Hematopoietic multipotent progenitor cell treated with erythropoietin and hydrocortisone succinate and interleukin-3 and kit ligand, for 6 days (in vitro differentiated cells): Measurements from ENCODE around the gene PEX3.
"Not testable (repeated sequence)": the region's sequence is repeated elsewhere in the genome, so short reads cannot be mapped to it uniquely, and the experiment has no call there.

Experiments
- DNase-seq: peaks from one replicate; pipeline ENCODE4 v3.0.0-alpha.2; 2015

The PEX3 gene

DNA sequence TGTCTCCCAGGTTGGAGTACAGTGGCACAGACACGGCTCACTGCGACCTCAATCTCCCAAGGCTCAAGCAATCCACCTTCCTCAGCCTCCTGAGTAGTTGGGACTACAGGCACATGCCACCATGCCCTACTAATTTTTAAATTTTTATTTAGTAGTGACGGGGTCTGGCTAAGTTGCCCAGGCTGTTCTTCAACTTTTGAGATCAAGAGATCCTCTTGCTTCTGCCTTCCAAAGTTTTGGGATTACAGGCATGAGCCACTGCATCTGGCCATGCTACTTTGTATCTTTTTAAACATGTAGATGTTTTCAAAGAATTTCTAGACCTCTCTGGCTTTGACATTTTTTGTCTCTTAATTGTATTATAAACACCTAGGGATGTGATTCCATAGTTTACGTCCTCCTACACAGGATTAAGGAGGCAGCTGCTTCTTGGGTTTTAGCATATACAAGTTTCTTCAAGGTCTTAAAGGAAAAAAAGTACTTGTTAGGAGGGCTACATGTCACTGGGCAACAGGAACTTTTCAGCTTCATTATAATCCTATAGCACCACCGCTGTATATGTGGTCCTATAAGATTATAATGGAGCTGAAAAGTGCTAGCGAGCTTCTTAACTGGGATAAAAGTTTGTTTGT, 1.4 kb upstream of the PEX3 start:
- DNase-seq = peak; percentile 55

DNA sequence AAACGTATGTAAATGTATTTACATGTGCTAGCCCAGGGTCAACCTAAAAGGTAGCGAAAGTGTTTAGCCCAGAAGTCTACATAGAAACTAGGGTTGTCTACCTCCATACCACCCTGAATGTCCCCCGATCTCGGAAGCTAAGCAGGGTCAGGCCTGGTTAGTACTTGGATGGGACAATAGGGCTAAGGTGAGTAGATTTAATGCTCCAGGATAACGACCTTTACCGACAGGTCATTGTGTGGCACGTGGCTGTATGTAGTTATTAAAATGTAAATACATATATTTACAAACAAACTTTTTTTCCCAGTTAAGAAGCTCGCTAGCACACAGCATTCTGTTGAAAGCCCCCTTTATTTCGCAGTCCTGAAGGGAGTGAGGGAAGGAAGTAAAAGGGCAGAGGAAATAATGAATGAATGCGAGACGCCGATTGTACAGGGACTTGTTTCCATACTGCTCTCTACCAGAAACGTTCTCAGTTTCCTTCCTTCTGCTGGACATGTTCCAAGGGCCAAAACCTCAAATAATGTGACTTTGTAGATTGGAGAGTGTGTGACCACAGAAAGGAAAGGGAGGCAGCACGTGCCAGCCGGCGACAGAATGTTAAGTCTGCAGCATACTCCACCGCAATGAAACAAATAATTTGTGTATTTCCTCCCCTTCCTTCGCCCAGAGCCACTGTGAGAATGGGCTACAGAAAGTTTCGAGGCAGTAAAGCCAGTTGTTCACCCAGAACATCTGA, 722 bp upstream of the PEX3 start:
- peak; percentile 92 for DNase-seq

DNA sequence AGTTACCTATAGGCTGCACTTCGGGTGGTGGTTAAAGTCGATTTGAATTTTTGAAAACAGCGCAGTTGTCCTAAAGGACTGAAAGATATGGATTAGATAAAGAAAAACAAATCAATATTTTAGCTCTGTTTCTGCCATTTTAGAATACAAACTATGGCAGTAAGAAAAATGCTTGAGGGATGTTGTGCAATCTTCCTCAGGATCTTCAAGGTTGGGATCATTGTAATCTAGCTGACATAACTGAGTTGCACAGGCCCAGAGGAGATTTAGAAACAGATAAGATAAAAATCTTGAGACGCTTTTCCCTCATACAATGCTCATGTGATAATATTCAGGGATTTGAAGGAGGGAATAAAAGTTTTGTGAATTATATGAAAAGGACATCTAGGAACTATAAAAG, 926 bp downstream of the PEX3 start:
- DNase-seq = peak; percentile 21

DNA sequence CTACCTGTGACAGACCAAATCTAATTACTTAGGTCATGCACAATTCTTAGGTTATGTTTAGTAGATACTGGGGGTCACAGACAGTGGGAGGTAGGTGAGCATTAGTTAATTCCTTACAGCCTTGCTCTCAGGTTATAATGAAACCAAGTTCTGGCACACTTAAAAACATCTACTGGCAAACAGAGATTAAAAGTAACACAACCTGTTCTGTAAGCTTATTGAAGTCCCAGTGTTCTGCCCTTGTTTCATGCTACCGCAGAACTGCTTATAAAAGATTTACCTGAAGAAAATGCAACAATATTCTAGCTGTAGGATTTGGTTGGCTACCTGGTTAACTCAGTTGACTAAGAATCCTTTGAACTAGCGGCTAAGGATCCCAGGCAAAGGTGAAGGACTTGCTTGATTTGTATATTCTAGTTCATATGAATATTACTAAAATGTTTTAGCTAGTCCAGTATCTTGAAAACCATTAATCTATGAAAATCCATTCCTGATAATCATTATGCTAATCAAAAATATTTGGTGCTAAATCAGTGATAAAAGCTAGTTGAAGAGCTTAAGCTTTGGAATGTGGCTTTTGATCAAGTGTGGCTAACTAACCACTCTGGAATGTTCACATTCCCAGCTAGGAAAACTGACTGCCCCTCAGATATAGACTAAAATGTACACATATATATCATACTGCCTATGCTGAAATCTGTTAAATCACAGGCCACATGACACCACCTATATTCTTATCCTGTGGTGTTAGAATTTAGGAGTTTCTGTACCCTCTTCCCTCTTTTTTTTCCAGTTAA, 7.2 kb downstream of the PEX3 start:
- DNase-seq = no peak

DNA sequence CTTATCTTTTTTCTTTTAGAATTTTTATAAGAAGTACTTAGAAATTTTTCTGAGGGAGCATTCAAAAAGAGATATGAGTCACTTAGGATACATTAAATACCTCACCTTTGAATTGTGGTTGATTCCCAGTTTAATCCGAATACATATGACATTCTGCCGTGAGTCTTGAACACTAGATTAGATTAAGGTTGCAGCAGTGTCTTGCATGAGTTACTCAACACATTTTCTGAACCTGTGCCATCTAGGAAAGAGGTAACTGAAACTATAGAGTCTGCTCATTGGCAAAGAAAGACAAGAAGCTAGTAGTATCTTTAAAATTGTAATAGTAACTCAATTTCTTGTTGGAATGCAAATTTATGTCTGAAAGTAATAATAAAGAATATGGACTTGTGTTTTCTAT, 14.9 kb downstream of the PEX3 start:
- DNase-seq = no peak

DNA sequence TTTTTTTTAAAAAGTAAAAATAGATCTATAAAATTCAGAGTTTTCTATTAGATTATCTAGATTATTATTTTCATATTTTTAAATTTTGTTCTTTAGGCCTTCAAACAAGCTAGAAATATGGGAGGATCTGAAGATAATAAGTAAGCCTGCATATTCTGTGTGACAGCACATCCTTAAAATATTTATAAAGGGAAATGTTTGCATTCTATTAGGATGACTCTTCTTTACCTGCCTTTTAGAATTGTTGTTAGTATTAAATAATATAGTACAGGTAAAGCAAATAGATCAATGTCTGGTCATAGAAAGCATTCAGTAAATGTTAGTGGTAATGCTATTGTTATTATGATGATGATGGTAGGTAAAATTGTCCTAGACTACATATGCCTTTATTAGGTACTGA, 17.4 kb downstream of the PEX3 start:
- DNase-seq = no peak

DNA sequence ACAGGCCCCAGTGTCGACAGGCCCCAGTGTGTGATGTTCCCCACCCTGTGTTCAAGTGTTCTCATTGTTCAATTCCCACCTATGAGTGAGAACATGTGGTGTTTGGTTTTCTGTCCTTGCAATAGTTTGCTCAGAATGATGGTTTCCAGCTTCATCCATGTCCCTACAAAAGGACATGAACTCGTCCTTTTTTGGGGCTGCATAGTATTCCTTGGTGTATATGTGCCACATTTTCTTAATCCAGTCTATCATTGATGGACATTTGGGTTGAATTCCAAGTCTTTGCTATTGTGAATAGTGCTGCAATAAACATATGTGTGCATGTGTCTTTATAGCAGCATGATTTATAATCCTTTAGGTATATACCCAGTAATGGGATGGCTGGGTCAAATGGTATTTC, 18.2 kb downstream of the PEX3 start:
- DNase-seq = not testable (repeated sequence)

DNA sequence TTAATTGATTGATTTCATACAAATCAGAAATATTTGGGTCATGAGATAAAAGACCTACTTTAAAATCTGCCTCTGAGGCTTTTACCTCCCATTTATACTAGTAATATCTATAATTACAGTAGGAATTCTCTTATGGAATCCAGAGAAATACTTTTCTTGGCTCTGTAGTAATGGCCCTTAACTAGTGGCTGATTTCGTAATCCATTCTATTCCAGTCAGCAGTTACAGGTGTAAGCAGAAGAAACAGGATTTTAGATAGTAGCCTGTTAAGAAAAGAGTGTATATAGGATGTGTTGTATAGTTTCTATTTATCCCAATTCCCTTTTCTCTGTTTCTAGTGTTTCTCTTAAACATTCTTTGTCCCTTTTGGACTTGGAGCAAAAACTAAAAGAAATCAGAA, 21.2 kb downstream of the PEX3 start:
- DNase-seq = no peak

DNA sequence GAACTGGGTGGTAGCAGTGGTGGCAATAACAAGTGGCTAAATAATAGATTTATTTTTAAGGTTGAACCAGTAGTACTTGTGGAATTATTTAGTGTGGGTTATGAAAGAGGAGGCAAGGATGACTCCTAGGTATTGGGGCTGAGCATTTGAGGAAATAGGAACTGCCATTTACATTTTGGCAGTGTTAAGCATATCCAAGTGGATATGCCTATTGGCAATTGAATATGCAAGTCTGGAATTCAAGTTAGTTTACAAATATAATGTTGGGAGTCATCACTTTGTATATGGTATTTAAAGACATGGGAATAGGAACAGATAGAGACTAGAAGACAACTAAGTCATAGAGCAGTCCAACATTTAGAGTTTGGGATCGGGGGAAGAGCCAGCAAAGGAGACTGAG, 25.9 kb downstream of the PEX3 start:
- no peak for DNase-seq

DNA sequence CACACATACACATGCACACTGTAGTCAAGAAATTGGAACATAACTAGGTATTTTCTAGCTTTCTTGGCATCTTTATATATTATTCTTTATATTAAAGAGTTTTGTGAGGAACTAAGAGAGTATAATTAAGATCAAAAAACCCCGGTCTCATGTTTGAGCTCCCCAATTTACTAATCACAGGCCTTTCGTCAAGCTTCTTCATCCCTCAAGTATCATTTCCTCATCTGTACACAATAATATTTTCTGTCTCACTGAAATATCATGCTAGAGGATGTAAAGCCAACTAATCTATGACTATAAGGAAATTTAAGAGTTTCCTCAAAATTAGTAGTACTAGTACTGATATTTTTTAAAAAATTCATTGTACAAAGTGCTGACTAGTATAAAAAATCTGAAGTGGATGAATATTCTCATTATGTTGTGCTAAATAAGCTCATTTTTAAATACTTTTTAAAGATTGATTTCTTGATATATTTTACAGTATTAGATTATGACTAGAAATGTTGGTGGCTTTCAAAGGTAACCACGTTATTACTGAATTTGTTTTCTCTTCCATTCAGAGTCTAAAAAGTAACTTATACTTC, 28.0 kb downstream of the PEX3 start:
- DNase-seq = no peak

DNA sequence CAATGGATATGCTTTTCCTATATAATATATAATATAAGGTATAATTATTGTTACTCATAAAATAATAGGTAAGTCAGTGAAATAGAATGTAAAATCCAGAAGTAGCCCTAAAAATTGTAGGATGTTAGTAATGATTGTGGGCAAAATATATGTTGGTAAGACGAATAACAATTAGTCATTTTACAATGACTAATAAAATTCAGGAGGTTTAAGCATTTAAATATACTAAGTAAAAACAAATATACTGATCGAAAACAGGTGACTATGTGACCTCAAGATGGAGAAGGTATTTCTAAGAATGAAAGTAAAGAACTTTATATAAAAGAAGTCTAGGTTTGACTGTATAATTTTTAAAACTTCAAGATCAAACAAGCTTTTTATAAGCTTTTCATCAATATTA, 32.0 kb downstream of the PEX3 start:
- DNase-seq = no peak

DNA sequence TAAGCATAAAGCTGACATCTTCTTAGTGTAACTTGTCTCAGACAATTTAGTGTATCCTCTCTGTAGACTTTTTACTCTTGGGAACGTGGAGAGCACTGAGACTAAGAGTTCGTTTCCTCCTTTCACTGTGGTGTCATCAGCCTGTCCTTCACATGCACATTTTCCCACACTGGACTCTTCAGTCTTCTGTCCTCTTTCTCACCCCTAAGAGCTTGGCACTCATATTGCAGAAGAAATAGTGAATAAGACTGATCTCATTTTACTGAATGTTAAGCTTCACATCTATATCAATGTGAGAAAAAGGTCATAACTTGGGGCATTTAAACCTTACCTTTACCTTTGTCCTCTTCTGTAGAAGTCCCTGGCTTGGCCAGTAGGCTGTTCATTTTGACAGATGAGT, 35.4 kb downstream of the PEX3 start:
- no peak for DNase-seq

DNA sequence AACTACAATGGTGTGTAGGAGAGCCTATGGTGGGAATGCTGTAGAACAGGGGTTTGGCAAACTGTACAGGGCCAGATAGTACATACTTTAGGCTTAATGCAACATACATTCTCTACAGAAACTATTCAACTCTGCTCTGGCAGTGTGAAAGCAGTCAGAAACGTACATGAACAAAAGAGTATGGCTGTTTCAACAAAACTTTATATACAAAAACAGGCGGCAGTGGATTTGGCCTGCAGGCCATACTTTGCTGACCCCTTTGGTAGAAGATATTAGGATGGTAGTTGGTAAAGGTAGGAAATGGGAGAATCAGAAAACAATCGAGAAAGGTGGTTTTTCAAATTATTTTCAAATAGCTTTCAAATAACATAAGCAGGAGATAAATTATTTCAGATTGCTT, 36.1 kb downstream of the PEX3 start:
- DNase-seq = no peak

DNA sequence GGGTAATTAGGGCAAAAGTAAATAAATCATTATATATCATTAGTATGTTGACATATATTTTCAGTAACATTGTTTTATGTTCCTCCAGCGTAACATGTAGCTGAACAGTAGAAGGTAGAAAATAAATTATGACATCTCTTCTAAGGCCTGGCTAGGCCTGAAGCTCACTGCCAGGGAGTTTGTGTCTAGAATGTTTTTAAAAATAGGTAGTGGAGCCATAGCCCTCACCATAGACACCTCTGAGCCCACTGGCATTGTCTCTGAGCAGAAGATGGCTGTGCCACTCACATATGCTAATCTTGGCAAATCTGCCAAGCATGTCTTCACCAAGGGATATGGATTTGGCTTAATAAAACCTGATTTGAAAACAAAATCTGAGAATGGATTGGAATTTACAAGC, 39.6 kb downstream of the PEX3 start:
- no peak for DNase-seq

DNA sequence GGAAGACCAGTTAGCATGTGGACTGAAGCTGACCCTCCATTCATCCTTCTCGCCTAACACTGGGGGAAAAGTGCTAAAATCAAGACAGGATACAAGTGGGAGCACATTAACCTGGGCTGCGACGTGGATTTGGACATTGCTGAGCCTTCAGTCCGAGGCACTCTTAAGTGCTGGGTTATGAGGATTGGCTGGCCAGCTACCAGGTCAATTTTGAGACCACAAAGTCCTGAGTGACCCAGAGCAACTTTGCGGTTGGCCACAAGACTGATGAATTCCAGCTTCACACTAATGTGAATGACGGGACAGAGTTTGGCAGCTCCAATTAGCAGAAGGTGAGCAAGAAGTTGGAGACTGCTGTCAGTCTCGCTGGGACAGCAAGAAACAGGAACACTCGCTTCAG, 40.2 kb downstream of the PEX3 start:
- no peak for DNase-seq

DNA sequence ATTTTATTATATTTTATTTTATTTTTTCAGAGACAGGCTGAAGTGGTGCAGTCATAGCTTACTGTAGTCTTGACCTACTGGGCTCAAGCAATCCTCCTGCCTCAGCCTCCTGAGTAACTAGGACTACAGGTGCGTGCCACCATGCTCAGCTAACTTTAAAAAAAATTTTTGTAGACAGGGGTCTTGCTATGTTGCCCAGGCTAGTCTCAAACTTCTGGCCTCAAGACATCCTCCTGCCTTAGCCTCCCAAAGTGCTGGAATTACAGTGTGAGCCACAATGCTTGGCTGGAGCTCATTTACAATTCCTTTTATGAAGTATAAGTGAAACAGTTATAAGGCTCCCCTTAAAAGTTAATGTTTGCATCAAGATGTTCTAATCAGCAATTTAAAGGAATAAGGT, 46.4 kb downstream of the PEX3 start:
- no peak for DNase-seq

DNA sequence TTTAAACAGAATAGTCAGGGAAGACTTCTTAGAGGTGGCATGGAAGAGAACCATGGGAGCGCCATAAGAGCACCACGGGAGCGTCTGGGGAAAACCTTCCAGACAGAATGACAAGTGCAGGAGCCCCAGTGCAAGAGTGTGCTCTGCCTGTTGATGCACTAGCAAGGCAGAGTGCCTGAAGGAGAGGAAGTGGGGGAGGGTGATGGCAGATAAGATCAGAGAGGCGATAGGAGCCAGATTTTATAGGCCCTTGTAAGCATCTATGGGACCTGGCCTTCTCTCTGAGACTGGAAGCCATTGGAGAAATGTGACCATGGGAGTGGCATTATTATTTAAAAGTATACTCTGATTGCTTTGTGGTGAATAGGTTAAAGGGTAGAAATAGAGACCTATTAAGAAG, 47.8 kb downstream of the PEX3 start:
- DNase-seq = peak; percentile 46

DNA sequence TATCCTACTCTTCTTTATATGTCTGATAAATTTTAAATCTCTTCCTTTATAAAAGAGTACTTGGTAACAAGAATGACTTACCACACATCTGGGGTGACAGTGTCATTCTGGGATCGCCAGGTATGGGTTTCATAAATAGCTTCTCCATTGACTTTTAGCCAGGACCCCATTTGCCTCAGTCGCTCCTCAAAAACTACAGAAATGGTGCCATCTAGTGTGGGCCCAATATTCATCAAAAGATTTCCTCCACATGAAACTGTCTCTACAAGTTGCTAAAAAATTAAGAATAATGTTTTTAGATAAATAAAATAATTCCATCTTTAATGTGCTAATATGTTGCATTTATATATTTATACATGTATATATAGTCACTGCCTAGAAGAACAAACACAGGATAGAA, 51.2 kb downstream of the PEX3 start:
- DNase-seq = no peak

DNA sequence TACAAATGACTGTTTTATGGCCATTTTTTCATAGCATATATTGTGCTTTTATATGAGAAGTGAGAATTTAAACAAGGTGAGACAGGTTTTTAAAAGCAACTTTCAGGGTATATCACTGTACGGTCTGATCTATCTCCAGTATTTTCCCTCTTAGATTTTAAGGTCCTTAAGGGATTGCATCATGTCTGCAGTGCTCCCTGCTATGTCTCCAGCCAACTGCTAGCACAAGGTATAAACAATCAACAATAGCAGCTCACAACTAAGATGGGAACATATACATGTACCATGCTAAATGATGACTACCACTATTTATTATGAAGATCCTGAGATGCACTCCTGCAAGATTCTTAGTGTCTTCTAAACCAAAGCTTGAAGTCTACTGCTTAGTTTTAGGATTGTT, 53.8 kb downstream of the PEX3 start:
- DNase-seq = no peak

DNA sequence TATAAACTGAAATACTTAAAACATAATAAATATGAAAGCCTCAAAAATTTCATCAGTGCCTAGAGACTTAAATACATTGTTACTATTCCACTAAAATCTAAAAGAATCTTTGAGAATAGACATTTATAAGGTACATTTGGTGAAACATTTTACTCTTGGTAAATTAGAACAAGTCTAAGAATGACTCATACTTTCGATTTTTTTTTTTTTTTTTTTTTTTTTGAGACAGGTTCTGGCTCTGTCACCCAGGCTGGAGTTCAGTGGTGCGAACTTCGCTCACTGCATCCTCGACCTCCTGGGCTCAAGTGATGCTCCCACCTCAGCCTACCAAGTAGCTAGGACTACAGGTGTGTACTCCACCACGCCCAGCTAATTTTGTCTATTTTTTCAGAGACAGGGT, 54.5 kb downstream of the PEX3 start:
- DNase-seq = no peak

DNA sequence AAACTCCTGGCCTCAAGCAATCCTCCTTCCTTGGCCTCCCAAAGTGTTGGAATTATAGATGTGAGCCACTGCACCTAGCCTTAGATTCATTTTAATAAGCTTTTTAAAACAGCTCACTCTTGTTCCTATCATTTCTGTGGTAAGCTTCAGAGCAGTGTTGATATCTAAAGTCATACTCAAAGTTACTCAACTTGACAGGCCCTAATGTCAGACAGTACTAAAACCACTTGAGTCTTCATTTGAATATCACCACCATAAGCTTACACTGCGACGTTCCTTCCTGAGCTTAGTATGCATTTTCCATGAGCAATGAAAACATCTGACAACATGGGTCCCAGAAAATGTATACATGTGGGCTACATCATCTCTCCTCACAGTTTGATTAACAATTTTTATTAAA, 54.9 kb downstream of the PEX3 start:
- no peak for DNase-seq

DNA sequence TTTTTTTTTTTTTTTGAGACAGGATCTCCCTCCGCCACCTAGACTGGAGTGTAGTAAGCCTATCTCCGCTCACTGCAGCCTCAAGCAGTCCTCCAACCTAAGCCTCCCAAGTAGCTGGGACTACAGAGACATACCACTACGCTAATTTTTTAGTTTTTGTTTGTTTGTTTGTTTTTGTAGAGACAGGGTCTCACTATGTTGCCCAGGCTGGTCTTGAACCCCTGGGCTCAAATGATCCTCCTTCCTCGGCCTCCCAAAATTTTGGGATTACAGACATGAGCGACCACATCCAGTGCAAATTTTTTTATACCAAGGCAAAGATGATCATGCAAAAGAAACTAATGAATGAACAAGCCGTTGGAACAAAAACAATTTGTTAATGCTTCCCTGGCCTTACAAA, 55.6 kb downstream of the PEX3 start:
- no peak for DNase-seq

DNA sequence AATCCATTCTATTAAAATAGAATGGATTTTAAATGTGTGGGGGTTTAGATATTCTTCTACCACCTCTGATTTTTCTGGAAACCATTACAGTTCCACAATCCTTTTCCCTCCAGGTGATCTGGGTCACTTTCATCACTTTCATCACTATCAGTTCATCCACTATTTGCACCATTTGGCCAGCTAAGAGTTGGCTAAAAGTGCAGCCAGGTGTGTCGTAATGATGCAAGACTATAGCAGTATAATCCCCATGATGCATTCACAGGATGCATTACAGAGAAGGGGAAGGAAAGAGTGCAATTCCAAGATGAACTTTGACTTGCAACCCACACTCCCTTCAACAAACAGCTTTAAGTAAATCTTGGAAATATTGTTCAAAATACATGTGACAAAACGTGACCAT, 56.0 kb downstream of the PEX3 start:
- no peak for DNase-seq
